GM12892 (cell line): ENCODE results near the gene ILF3.

Experiments used
- POLR2A ChIP-seq: IDR thresholded peaks from 2 replicates; pipeline ENCODE4 v1.6.1; 2011; ENCODE audit warnings: low read depth, low read length, control low read depth
- POLR2AphosphoS5 ChIP-seq: IDR thresholded peaks from 2 replicates; pipeline ENCODE4 v1.6.1; 2011; ENCODE audit warnings: low read depth, low read length, control low read depth
- TAF1 ChIP-seq: IDR thresholded peaks from 2 replicates; pipeline ENCODE4 v1.6.1; 2011; ENCODE audit warnings: low read depth, mild to moderate bottlenecking, control low read depth, low read length, borderline replicate concordance

GRCh38 chr19:10625762-10626138, 28.4 kb upstream of the ILF3 start:
- TF ChIP-seq POLR2A, result no peak
- TF ChIP-seq POLR2AphosphoS5, result no peak
- no peak for TF ChIP-seq TAF1
